GM23248 (cell line): ENCODE data around the gene ITGAL.

Experiments
- EZH2 ChIP-seq: fragments of 200-600 bp; sonication (generic); IDR thresholded peaks from 2 replicates; pipeline ENCODE4 v1.6.1; 2018; ENCODE audit warnings: antibody characterized with exemption, mild to moderate bottlenecking; ENCODE audit not compliant: insufficient read depth, poor library complexity, severe bottlenecking
- EZH2phosphoT487 ChIP-seq: fragments of 200-600 bp; sonication (generic); IDR thresholded peaks from 2 replicates; pipeline ENCODE4 v1.6.1; 2018; ENCODE audit warnings: antibody characterized with exemption, moderate library complexity, mild to moderate bottlenecking, low read depth; ENCODE audit not compliant: insufficient read depth

DNA sequence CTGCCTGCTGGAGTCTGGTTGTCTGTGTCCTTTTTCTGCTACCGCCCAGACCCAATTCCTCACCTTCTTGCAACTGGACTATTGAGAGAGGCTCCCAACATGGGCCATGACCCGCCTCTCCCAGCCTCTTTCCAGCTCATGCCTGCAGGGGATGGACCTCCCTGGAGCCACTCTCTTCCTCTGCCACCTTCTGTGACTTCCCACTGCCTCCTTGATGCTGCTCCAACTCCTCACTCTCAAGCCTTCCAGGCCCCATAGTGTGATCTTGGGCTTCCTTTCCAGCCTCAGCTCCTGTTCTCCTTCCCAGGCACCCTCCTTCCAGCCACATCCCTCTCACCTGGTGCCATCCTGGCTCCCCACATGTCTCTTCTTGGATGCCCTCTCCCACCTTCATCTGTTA lies 42.7 kb downstream of the ITGAL start:
- no peak for TF ChIP-seq EZH2
- no peak for TF ChIP-seq EZH2phosphoT487
